GM19438 (cell line): Measurements from ENCODE around the gene HEYL.

Source experiments
- ATAC-seq: cut with Tn5 transposase; IDR thresholded peaks from one replicate; pipeline ENCODE4 v1.9.1; 2021; ENCODE audit warnings: low read depth; ENCODE audit not compliant: unreplicated experiment

Gene HEYL

GRCh38 chr1:39639305-39640130 lies at the start of gene HEYL:
TSS of gene HEYL (minus strand) at chr1:39639643. CDS start at chr1:39639625, 18 bp downstream.
- peak; percentile 58 for ATAC-seq

DNA sequence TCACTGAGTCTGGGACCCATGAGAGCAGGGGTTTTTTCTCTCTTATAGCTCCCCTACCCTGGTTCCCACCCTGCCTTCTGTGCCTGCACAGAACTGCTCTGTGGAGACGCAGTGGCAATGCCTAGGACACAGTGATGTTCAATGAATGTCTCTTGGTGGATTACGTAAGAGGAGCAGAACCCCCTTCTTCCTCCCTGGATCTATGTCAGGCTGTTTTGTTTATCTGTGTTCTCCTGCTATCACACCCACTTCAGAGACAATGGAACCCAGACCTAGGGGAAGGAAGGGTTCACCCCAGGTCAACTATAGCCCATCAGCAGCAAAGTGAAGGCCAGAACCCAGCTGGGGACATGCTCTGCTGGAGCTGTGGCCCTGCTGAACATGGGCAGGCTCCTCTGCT lies 49.8 kb upstream of the HEYL start:
- ATAC-seq, result no peak

GRCh38 chr1:39688706-39689105 lies 49.3 kb upstream of the HEYL start:
- no peak for ATAC-seq

DNA sequence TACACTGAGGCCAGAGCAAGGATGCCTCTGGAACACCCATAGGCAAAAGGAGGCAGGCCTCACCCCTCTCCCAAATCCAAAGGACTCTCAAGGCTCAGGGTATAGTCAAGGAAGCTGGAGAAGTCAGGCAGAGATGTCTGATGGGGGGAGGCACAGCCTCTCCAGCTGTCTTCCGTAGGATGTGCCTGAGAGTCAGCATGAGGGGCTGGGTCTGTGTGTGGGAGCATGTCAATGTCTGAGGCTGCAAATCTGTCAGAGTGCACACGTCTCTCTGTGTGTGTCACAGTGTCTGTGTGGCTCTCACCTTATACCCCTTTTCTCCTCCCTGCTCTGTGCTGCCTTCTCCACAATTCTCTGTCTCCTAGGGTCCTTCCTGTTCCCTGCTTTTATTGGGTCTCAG lies 47.8 kb upstream of the HEYL start:
- no peak for ATAC-seq

GRCh38 chr1:39685071-39685470 lies 45.6 kb upstream of the HEYL start:
- ATAC-seq, result no peak

DNA sequence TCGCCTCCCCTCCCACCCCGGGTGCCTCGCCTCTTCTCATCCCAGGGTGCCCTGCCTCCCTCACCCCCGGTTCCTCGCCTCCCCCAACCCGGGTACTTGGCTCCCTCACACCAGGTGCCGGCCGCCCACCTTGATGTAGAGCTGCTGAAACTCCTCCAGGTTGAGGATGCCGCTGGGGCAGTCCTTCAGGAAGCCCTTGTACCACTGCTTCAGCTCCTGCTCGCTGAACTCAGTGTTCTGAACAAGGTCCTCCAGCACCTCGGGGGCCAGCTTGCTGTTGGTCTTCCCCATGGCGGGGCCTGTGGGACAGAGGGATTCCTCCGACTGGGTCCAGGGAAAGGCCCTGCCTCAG lies 44.8 kb upstream of the HEYL start:
- ATAC-seq, result no peak

GRCh38 chr1:39683591-39684312 lies 44.3 kb upstream of the HEYL start:
- ATAC-seq, result no peak

- ATAC-seq, result no peak
Observed at GRCh38 chr1:39681999-39682398, 42.6 kb upstream of the HEYL start.

GRCh38 chr1:39681294-39681693 lies 41.9 kb upstream of the HEYL start:
- ATAC-seq, result no peak

- no peak for ATAC-seq
Observed at GRCh38 chr1:39680751-39681150, 41.3 kb upstream of the HEYL start.

DNA sequence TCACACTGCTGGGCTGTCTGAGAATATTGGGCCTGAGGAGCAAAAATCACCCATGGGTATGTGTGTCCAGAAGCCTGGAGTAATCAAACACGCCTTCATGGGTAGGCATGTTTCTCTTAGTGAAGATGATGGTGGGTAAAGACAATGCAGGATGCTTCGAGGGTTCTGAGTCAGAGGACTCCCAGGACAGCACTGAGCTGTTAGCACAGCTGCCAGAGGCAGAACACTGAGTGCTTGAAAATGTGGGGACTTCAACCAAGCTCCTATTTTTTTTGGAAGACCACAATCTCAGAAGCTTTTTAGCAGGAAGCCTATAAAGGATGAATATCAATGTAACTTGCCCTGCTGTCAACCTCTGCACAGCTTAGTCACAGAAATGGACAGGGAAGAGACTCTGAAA lies 40.4 kb upstream of the HEYL start:
- ATAC-seq, result no peak

GRCh38 chr1:39678889-39679288 lies 39.4 kb upstream of the HEYL start:
- ATAC-seq, result no peak

GRCh38 chr1:39677645-39678044 lies 38.2 kb upstream of the HEYL start:
- ATAC-seq, result no peak

DNA sequence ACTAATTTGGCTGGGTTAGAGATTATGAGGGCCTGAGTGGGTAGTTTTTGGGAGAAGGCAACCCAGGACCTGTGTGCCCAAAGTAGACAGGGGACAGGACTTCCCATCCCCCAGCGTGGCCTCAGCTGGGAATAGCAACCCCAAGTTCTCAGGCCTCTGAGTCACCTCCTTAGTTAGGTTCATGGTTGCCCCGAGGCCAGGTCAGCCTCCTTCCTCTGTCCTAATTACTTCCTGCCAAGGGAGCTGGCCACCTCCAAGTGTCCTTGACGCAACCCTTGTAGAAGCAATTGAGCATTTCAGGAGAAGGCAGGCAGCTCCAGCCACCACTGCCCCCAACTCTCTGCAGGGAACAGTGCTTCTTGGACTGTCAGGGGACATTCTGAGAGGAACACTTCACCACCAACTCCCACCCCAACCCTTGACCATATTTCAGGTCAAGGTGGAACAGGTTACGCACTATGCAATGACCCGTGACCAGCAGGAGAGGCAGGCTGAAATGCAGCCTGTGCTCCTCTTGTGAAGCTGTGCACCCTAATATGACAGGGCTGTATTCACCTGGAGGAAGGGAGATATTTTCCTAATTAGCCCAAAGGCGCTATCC lies 37.6 kb upstream of the HEYL start:
- ATAC-seq, result no peak

DNA sequence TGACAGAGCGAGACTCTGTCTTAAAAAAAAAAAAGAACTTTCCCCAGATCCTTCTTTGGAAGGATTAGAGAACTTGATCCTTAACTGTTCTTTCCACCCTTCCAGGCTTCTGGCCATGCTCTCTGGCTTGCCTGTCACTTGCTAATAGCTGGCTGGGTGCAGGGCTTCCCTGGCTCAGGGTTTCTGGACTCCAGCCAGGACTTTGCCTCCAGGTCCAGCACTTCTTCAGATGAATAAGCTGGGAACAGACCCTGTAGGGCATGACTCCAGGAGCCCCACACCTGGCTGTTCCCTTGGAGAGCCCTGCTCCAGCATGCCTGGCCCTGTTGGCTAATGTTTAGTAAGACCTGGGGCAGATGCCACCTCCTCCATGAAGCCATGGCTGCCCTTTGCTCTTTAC lies 35.8 kb upstream of the HEYL start:
- ATAC-seq, result no peak

DNA sequence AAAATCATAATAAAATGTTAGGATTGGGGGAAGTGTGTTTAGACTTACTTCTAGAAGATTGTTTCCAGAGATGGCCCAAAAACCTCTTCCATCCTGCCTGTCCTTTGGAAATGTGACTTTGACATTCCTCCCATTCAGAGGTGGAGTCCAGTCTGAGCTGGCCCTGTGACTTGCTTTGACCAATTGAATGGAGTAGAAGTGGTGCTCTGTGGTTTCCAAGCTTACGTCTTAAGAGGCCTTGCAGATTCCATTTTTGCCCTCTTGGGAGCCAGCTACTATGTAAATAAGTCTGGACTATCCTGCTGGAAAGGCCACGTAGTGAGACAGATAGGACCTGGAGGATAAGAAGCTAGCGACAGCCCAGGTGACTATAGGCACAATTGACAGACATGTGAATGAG lies 33.8 kb upstream of the HEYL start:
- no peak for ATAC-seq

DNA sequence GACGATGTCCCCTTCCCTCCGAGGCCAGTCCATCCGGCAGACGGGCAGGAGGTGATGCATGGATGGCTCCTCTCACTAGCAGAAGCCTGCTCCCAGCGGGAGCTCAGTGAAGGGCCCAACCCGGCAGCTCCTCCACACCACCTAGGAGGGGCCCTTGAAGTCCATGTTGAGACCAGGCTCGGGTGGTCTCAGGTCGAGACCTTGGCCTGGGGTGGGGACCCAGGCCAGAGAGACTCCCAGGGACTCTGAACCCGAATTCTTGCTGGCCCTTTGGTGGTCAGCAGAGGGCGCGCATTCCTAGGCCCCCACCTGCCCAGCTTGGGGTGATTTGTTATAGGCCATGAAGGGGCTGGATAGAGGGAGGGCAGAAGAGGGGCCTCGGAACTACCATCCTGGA lies 33.1 kb upstream of the HEYL start:
- ATAC-seq, result no peak

GRCh38 chr1:39671793-39672550 lies 32.5 kb upstream of the HEYL start, which contains the start of gene NT5C1A:
TSS of gene NT5C1A (minus strand) at chr1:39672107. CDS start at chr1:39672038, 69 bp downstream.
- no peak for ATAC-seq

GRCh38 chr1:39671433-39671792 lies 32.0 kb upstream of the HEYL start:
- no peak for ATAC-seq

DNA sequence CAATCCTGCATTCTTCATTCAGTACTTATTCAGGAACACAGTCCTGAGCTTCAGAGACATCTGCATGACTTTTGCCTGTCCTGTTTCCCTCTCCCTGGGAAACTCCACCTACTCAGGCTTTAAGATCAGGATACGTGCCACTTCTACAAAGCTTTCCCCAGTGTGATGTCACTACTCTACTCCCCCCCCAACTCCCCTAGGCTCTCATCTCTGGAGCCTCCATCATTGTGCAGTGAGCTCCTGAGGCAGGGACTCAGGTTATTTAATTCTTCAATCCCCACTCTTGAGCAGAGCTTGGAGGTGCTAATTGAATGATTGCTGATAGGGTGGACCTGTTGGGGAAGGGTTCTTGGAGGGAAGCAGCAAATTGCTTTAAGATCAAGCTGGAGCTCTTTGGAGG lies 31.2 kb upstream of the HEYL start:
- no peak for ATAC-seq

- ATAC-seq, result no peak
Observed at GRCh38 chr1:39668894-39669293, 29.5 kb upstream of the HEYL start.
